Occipital lobe (tissue), 2 donors: Measurements from ENCODE around the gene FBXO48. TPM values are rescaled to one million over a fixed set of nuclear protein-coding genes. Genes with fewer than 3 reads are reported as not detected.
"Not testable (repeated sequence)": the region's sequence is repeated elsewhere in the genome, so short reads cannot be mapped to it uniquely, and the experiment has no call there.

Experiments used
- DNase-seq: peaks from one replicate; lab custom pipeline; 2025; lab: John Stamatoyannopoulos, UW
- total RNA-seq: library from RNA; depleted of rRNA; stranded (reverse); fragments of >200 nt; gene quantifications from one replicate; pipeline ENCODE4 v1.2.3, GENCODE V29; 2014

The FBXO48 gene, protein sequence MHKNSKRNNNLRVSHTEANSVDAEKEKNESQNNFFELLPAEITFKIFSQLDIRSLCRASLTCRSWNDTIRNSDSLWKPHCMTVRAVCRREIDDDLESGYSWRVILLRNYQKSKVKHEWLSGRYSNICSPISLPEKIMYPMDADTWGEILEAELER
- total RNA-seq, result 0.94 TPM

DNA sequence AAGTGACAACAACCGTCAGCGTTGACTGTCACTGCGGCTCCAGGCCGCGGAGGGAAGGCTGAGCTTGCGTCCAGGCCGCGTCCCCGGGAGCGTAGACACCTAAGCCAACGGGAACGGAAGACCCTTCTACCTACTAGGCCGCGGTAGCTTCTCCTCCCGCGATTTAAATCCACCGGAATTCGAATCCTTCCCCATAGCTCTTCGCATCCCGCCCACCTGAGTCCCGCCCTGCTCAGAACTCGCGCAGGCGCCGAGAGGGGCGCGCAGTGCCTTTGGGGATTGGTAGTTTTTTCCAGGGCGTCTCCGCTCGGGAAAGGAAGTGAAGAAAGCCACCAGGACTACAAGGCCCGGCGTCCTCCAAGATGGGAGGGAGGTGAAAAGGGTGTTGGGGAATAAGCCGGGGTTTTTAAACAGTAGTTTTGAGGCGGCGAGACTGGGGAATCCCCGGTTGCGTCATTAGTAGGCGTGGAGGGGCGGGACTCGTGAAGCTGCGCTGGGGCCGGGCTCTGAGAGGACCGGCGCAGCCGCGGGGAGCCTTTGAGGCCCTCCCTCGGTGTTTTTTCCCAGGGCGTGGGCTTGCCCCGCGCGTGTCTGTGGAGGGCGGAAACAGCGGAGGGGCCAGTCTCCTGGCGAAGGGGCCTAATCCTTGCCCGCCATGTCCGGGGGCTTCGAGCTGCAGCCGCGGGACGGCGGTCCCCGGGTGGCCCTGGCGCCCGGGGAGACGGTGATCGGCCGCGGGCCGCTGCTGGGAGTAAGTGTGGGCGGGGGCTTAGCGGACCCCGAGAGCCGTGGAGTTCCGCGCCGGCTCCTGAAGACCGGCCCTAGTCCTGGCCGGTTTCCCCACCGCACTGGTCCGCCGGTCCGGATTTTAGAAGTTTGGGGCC, at the start of gene FBXO48, which contains the start of gene APLF:
TSS of gene FBXO48 (minus strand) at position 218 of the 884 bp plus-strand sequence. CDS start 2,149 bp downstream, outside the sequence.
TSS of gene APLF (plus strand) at position 509 of the 884 bp plus-strand sequence. CDS start at position 656, 147 bp downstream.
- DNase-seq, result peak; percentile 99

DNA sequence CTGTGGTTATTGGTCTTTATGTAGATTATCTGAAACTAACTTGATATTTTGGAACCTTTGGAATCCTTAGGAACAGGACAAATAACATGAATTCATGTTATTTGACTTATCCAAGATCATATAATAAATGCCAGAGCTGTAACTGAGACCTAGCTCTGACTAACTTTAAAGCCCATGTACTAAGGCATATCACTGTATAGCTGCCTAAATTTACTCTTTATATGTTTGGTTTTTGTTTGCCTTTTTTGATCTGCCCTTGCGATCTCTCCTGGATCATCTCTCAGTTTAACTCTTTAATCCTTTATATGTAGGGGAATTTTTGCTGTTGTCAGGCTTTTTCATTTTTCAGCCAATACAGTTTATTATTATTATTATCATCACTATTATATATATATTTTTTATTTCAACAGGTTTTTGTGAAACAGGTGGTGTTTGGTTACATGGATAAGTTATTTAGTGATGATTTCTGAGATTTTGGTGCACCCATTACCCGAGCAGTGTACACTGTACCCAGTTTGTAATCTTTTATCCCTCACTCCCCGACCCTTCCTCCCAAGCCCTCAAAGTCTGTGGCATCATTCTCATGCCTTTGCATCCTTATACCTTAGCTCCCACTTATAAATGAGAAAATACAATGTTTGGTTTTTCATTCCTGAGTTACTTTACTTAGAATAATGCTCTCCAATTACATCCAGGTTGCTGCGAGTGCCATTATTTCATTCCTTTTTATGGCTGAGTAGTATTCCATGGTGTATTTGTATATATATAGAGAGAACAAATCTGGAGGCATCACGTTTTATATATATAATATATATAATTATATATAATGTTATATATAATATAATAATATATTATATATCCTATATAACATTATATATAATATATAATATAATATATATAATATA, 49.2 kb upstream of the FBXO48 start:
- no peak for DNase-seq

DNA sequence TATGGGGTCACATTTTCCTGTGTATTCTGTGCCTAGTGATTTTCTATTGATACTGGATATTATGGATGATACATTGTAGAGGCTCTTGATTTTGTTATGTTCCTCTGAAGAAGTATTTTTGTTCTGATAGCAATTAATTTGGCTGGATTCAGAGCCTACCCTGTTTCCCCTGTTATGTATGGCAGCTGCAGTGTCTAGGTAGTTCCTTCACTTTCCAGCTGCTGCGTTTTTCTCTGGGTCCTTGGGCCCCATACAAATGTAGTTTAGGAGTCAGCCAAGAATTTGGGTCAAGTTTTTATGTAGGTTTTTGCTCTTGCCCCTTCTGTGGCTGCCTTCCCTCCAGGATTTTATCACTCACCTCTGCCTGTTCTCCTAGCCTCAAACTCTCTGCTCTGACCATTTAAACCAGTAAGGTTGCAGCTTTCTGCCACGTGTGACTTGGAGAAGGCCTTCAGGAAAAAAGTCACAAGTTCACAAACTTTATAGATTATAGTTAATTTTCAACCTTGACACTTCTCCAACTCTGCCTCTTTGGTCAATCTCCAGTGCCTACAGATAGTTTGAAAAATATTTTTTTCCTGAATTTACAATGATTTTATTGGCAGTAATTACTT, 47.3 kb upstream of the FBXO48 start:
- no peak for DNase-seq

DNA sequence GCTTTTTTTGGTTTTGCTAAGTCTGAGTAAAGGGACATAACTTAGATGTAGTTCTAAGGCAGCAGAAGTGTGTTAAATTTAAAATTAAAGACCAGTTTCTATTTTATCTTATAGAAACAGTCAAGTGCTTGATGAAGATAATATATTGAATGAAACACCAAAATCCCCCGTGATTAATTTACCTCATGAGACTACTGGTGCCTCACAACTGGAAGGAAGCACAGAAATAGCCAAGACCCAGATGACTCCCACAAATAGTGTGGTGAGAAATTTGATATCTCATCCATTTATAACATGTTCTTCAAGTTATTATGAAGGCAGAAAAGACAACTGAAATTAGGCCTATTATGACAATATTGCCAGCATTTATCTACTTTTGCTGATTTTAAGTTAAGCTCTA, 45.9 kb upstream of the FBXO48 start:
- no peak for DNase-seq

DNA sequence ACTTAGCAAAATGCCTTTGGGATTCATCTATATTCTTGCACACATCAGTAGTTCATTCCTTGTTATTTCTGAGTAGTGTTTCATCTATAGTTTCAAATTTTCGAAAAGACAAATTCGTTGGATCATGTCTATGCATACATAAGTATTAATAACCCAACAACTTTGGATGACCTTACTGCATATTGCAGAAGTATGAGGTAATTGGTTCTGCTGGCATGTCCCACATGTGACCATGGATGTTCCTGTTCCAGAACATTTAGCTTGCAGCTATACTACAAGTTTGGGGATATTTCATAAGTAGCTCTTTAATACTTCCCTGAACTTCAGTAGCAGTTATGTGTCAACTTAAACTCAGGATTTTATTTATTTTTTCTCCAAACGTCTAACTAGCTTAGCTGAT, 45.2 kb upstream of the FBXO48 start:
- DNase-seq, result no peak

DNA sequence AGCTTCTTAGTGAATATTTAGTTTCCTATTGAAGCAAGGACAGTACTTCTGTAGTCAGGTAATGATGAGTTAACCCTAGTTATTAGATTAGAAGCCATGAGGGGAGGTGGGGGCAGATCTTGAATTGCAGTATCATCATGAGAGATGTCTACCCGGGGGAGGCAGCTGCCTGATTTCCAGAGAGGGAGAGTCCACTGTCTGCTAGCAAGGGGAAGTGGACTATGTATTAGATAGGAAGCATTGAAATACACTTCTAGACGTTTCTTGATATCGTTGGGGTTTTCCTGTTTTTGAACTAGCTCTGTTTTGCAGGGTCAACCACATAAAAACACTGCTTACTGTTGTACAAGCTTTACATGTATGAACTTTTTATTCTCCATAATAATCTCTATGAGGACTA, 39.1 kb upstream of the FBXO48 start:
- DNase-seq, result no peak

DNA sequence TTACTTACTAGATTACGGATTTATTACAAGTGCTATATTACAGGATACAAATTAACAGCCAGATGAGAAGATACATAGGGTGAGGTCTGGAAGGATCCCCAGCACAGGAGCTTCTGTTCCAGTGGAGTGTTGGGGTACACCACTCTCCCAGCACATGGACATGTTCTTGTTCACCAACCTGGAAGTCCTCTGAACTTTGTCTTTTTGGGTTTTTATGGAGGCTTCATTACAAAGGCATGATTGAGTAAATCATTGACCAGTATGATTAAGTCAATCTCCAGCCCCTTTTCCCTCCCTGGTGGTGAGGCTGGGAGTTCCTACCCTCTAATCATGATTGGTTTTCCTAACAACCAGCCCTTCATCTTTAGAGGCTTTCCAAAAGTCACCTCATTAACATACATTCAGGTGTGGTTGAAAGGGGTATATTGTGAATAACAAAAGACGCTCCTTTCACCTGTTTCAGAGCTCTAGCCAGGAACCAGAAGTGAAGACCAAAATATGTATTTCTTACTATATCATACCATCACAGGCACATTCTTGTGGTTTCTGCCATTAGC, 38.6 kb upstream of the FBXO48 start:
- no peak for DNase-seq

DNA sequence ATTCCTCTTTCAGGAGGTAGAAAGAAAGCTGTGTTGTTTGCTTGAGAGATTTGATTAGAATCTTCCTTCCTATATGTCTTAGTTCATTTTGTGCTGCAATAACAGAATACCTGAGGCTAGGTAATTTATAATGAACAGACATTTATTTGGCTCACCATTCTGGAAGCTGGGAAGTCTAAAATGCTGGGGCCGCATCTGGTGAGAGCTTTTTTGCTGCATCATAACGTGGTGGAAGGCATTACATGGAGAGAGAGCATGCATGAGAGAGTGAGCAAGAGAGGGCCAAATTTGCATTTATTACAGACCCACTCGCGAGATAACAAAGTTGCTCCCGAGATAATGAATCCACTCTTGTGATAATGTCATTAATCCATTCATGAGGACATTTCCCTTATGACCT, 34.7 kb upstream of the FBXO48 start:
- no peak for DNase-seq

DNA sequence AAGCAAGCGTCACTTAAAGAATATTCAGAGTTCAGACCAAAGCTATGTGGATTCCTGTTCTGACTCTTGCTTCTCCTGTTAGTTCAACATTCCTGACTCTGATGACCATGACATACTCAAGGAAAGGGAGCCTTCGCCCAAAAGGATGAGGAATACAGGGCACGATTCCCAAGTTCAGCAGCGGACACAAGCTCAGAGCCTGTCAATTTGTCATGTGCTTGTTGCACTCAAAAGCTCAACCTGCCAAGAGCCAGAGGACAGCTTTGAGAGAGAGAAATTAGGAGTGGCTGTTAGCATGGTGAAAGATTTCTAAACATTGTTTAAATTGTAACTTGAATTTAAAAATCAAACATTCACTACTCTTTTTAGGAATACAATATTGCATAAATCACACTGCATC, 33.6 kb upstream of the FBXO48 start:
- DNase-seq, result no peak

DNA sequence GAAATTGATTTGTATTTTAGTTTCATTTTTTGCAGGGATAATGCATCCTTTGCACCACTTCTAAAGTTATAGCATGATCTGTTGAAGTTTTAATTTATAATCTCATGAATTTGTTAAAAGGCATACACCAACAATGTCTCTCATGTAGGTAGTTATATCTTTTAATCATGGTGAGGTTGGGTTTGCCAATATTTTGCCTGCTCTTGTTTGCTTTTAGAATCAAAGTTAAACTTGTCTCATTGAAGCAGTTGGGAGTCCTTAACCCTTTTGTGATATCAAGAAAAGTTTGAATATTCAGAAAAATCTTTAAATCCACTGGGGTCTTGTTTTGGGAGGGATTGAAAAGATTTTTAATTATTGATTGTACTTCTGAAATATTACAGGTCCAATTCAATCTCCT, 32.0 kb upstream of the FBXO48 start:
- DNase-seq, result no peak

DNA sequence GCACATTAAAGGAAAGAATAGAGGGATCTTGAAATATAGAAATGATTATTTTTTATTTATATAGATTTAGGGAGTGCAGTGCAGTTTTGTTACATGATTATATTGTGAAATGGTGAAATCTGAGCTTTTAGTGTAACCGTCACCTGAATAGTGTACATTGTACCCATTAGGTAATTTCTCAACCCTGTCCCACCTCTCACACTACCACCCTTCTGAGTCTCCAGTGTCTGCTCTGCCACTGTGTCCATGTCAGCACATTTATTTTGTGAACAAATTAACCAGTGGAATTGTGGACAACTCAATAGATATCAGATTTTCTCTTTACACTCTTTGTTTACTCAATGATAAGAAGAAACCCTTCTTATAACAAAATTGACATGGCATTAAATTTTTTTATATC, 24.5 kb upstream of the FBXO48 start:
- DNase-seq, result no peak

DNA sequence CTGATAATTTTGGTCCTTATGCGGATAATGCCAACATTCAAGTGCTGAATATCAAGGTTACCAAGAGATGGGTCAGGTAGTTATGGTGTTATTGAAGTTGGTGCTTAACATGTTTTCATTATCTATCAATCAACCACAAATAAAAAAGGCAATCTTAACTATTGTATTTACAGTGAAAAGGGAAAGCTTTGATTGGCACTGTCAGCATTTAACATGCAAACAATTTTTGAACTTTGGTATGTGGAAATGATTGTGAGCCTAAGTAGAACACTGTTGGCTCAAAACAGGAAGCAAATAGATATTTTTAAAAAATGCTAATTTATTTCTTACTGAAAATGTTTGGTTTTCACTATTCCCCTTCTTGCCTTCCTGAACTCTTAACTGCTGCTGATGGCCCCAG, 22.2 kb upstream of the FBXO48 start:
- DNase-seq, result no peak

DNA sequence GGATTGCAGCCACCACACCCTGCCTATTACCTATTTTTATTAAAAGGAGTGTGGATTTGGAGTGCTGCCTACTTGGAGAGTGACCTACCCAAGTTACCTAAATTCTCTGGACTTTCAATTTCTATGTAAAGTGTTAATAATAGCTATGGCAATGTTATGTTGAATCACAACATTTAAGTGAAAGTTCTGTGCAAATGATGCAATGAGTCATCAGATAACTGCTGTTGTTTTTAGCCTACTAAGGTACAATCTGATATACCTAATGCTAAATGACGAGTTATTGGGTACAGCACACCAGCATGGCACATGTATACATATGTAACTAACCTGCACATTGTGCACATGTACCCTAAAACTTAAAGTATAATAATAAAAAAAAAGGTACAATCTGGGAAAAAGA, 21.5 kb upstream of the FBXO48 start:
- not testable (repeated sequence) for DNase-seq

DNA sequence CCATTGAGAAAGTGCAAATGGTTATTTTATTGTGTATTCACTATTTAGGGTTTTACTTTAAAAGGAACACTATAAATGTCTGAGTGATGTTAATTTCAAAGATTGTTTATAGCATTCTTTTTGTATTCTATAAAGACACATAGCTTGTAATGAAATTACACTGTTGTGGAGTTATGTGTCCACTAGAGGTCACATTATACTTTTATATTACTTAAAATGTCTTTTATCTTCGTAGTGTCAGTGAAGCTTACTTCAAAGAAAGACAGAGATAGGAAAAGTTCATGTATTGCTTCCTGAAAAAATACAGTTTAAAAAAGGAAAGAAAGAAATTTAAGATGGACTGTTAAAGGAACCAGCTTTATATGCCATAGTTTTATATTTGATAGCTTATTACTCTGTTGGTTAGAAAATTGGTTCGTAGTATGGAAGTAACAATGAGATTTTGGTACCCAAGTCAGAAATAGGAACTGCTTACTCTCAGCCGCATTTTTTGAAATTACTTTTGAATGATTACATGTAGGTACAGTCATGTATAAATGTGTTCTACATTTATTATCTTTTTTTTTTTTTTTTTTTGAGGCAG, 20.8 kb upstream of the FBXO48 start:
- DNase-seq, result no peak

DNA sequence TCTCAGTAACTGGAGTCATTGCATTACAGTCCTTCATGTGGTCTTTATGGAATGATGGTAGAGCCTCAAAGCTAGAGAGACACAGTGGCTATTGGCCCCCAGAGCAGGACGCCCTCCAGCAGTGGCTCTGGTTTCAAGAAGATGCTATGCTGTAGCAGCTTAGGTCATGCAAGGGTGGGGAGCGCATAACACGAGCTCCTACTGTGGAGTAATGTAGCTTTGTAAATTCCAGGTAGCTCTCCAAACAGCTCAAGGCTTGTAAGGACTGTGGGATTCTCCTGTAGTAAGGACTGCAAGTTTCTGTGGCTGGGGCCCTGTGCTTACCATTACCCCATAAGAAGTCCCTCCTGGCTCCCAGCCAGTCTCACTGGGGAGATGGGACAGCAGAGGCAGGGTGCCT, 15.9 kb upstream of the FBXO48 start:
- DNase-seq, result no peak

DNA sequence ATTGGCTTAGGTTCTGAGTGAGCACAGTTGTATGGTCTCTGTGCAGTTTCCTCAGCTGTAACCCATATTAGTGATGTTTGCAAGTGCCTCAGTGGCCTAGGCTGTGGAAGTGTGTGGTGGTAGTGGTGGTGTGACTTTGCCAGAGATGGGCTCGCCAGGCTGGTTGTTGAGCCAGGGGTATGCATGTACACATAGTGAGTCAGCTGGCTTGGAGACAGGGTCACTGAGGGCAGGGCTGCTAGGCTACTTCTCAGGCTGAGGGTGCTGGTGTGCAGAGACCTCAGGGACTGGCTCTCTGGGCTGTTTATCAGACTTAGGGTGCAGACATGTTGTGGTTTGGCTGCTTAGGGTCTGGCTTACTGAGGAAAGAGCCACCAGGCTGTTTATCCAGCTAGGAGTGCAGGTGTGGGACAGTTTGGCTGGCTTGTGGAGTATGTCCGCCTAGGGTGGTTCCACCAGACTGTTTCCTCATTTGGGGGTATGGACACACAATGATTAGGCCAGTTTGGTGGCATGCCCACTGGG, 15.3 kb upstream of the FBXO48 start:
- DNase-seq, result no peak

DNA sequence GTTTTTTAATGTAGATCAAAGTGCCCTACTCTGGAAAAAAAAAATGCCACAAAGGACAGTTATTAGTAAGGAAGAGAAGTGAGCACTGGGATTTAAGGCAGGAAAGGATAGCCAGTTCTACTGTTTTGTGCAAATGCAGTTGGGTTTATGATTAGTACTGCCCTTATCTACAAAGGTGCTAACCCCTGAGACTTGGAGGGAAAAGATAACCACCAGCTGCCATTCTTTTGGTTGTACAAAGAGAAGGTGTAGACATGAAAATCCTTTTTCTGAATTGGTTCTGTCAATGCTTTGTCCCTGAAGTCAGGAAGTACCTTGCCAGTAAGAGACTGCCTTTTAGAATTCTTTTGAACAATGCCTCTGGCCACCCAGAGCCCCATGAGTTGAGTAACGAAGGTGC, 11.6 kb upstream of the FBXO48 start:
- DNase-seq, result no peak

DNA sequence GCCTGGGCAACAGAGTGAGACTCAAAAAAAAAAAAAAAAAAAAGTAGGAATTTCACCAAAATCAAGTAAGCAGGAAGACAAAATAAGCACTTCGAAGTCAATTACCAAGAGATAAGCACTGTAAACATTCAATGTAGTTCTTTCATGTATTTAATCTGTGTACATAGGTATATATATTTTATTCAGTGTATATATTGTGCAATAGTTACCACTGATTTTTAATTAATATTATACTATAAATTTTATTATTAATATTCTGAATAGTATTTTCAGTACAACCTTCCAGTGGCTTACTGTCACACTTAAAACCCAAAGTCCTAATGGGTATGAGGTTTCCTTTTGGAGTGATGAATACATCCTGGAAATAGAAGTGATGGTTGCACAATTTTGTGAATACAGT, 9.4 kb upstream of the FBXO48 start:
- DNase-seq, result no peak

DNA sequence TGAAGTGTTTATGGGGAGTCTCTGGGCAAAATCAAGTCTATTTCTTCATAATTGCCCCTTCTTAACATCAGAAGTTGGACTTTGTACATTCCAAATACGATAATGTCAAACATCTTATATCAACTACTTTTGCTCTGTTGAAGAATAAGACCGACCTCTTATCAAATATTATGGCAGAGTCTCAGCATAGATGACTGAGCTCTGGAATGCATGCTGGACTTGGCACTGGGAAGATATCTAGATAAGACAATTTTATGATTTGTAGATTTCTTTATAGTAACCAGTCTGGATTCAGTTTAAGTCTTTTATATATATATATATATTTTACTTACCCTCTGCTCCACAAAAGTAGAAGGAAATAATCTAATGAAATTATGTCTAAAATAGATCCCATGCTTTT, 8.5 kb upstream of the FBXO48 start:
- no peak for DNase-seq

DNA sequence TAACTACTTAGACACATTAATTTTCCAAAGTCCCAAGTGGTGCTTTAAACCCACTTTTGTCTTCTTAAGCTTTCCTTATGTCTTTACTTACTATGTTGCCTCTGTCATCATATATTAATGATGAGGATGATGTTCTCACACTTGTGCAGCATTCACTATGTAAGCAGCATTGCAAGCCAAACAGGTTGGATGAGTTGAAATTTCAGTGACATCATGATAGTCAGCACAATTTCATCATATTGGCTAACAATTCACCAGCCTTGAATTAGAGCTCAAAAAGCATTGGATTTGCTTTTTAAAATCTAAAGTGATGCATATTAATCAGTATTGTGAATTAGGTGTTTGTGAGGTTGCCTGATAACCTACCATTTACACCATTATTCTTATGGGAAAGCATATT, 8.0 kb upstream of the FBXO48 start:
- no peak for DNase-seq
